ENCODE measurements around the gene KHK. TPM values are rescaled to one million over a fixed set of nuclear protein-coding genes. Genes with fewer than 3 reads are reported as not detected.

Gene KHK
- total and polyA plus RNA-seq, 9 of the 15 experiments (the other 6 are each of a cell fraction or from before 2014, with no cell fraction given): 1.5 to 10.7 (median 5.2) TPM

- TF ChIP-seq ESRRB (CRISPR knock-in tag; IDR thresholded peaks at IDR 0.05; ENCODE audit: borderline replicate concordance): no peak
- TF ChIP-seq ZBTB17 (CRISPR knock-in tag; IDR thresholded peaks at IDR 0.05): peak; percentile 51; the same call in 1 of the 2 replicates
- TF ChIP-seq FOXK1 (CRISPR knock-in tag; IDR thresholded peaks at IDR 0.05; ENCODE audit: borderline replicate concordance): no peak
- TF ChIP-seq HNRNPH1 (optimal IDR thresholded peaks at IDR 0.05; ENCODE audit: low read depth, low read length): no peak
- TF ChIP-seq CCNT2 (IDR thresholded peaks at IDR 0.05; ENCODE audit: borderline replicate concordance, extremely low read depth, insufficient read length, low read depth, low read length): no peak
- peak; percentile 57; the same call in 1 of the 2 replicates for TF ChIP-seq CTBP1 (IDR thresholded peaks at IDR 0.05; ENCODE audit: borderline replicate concordance)
- TF ChIP-seq RBM22 (IDR thresholded peaks at IDR 0.05; ENCODE audit: low read depth, low read length, poor library complexity, severe bottlenecking): no peak
- TF ChIP-seq ZNF124 (CRISPR knock-in tag; IDR thresholded peaks at IDR 0.05): no peak
- no peak for TF ChIP-seq ZNF408 (CRISPR knock-in tag; IDR thresholded peaks at IDR 0.05; ENCODE audit: low read depth)
- TF ChIP-seq ZC3H4 (CRISPR knock-in tag; IDR thresholded peaks at IDR 0.05; ENCODE audit: borderline replicate concordance): no peak
- no peak for TF ChIP-seq ZNF785 (CRISPR knock-in tag; IDR thresholded peaks at IDR 0.05)
- TF ChIP-seq ELF1 (tag; IDR thresholded peaks at IDR 0.05): no peak
- TF ChIP-seq, protein P1, sequence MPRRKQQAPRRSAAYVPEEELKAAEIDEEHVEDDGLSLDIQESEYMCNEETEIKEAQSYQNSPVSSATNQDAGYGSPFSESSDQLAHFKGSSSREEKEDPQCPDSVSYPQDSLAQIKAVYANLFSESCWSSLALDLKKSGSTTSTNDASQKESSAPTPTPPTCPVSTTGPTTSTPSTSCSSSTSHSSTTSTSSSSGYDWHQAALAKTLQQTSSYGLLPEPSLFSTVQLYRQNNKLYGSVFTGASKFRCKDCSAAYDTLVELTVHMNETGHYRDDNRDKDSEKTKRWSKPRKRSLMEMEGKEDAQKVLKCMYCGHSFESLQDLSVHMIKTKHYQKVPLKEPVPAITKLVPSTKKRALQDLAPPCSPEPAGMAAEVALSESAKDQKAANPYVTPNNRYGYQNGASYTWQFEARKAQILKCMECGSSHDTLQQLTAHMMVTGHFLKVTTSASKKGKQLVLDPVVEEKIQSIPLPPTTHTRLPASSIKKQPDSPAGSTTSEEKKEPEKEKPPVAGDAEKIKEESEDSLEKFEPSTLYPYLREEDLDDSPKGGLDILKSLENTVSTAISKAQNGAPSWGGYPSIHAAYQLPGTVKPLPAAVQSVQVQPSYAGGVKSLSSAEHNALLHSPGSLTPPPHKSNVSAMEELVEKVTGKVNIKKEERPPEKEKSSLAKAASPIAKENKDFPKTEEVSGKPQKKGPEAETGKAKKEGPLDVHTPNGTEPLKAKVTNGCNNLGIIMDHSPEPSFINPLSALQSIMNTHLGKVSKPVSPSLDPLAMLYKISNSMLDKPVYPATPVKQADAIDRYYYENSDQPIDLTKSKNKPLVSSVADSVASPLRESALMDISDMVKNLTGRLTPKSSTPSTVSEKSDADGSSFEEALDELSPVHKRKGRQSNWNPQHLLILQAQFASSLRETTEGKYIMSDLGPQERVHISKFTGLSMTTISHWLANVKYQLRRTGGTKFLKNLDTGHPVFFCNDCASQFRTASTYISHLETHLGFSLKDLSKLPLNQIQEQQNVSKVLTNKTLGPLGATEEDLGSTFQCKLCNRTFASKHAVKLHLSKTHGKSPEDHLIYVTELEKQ (CRISPR knock-in tag; IDR thresholded peaks at IDR 0.05): no peak
- no peak for TF ChIP-seq NR2C1 (IDR thresholded peaks at IDR 0.05)
- no peak for TF ChIP-seq NR2C1 (tag; IDR thresholded peaks at IDR 0.05)
- no peak for TF ChIP-seq ZNF696 (CRISPR knock-in tag; conservative IDR thresholded peaks at IDR 0.05)
- no peak for TF ChIP-seq GTF2B (IDR thresholded peaks at IDR 0.05; ENCODE audit: extremely low read depth, insufficient read length)
- TF ChIP-seq CBFB (CRISPR knock-in tag; IDR thresholded peaks at IDR 0.05): no peak
- no peak for TF ChIP-seq ZBTB43 (CRISPR knock-in tag; IDR thresholded peaks at IDR 0.05)
- no peak for TF ChIP-seq NFYB (IDR thresholded peaks at IDR 0.05; ENCODE audit: extremely low read depth, insufficient read length)
- no peak for TF ChIP-seq BRCA1 (IDR thresholded peaks at IDR 0.05)
- no peak for TF ChIP-seq BRCA1 (CRISPR knock-in tag; IDR thresholded peaks at IDR 0.05)
These were observed 37.0 kb downstream of the KHK start, which contains the start of gene ABHD1 (continued) for GRCh38 chr2:27123302-27124150.
